NCI-H748 treated with DMSO at 0.1 percent for 48 hours (cell line): ENCODE measurements around the gene RNF144A.
A peak's percentile ranks its signal among the peaks of the same experiment; 100 is the strongest.
"Not testable (repeated sequence)": the region's sequence is repeated elsewhere in the genome, so short reads cannot be mapped to it uniquely, and the experiment has no call there.

ENCODE experiments used
- DNase-seq: peaks from one replicate; lab custom pipeline; 2025; lab: John Stamatoyannopoulos, UW

The RNF144A gene

GRCh38 chr2:6917071-6917760, at the start of gene RNF144A:
Gene RNF144A (plus strand): TSS chr2:6917412. CDS start chr2:6996927, 79,515 bp downstream.
- no peak for DNase-seq

- DNase-seq, result no peak
These were observed 44.8 kb upstream of the RNF144A start for GRCh38 chr2:6872394-6872793.

GRCh38 chr2:6874032-6874431, 43.2 kb upstream of the RNF144A start:
- no peak for DNase-seq

GRCh38 chr2:6876309-6876708, 40.9 kb upstream of the RNF144A start:
- no peak for DNase-seq

GRCh38 chr2:6877402-6878304, 39.6 kb upstream of the RNF144A start, which contains the start of gene RSAD2:
Gene RSAD2 (plus strand): TSS chr2:6877777. CDS start chr2:6877801, 24 bp downstream.
- no peak for DNase-seq

- no peak for DNase-seq
These were observed 38.7 kb upstream of the RNF144A start for GRCh38 chr2:6878549-6878948.

- DNase-seq, result no peak
These were observed 38.2 kb upstream of the RNF144A start for GRCh38 chr2:6879011-6879410.

- no peak for DNase-seq
These were observed 36.9 kb upstream of the RNF144A start for GRCh38 chr2:6880200-6880733.

- peak; percentile 26 for DNase-seq
These were observed 36.2 kb upstream of the RNF144A start for GRCh38 chr2:6881046-6881445.

- no peak for DNase-seq
These were observed 35.7 kb upstream of the RNF144A start for GRCh38 chr2:6881516-6881915.

- no peak for DNase-seq
These were observed 33.6 kb upstream of the RNF144A start for GRCh38 chr2:6883448-6884122.

- DNase-seq, result no peak
These were observed 31.7 kb upstream of the RNF144A start for GRCh38 chr2:6885551-6885950.

GRCh38 chr2:6885968-6886367, 31.2 kb upstream of the RNF144A start:
- DNase-seq, result no peak

- no peak for DNase-seq
These were observed 29.4 kb upstream of the RNF144A start for GRCh38 chr2:6887751-6888192.

GRCh38 chr2:6888724-6889123, 28.5 kb upstream of the RNF144A start:
- DNase-seq, result no peak

- DNase-seq, result no peak
These were observed 23.2 kb upstream of the RNF144A start for GRCh38 chr2:6893876-6894482.

- peak; percentile 40 for DNase-seq
These were observed 20.1 kb upstream of the RNF144A start for GRCh38 chr2:6896930-6897759.

GRCh38 chr2:6902581-6902980, 14.6 kb upstream of the RNF144A start:
- not testable (repeated sequence) for DNase-seq

- DNase-seq, result no peak
These were observed 11.5 kb upstream of the RNF144A start for GRCh38 chr2:6905668-6906067.

- DNase-seq, result no peak
These were observed 11.0 kb upstream of the RNF144A start for GRCh38 chr2:6906165-6906741.
